Measurements from ENCODE around the gene PSMB2. TPM values are rescaled to one million over a fixed set of nuclear protein-coding genes. Genes with fewer than 3 reads are reported as not detected.
"Not testable (repeated sequence)": the region's sequence is repeated elsewhere in the genome, so short reads cannot be mapped to it uniquely, and the experiment has no call there.

PSMB2 gene
- total RNA-seq, 1 donor from 2014 or later, result 36.5 TPM

- intact Hi-C loops (cut with DNase I), result loop anchor here (10.0 kb wide), 1 partner anchor 198 kb away; no protein-coding TSS in a partner anchor
- not testable (repeated sequence) for DNase-seq (ENCODE audit: low spot score); ATAC-seq
Observed at GRCh38 chr1:35576766-35577070, 64.6 kb downstream of the PSMB2 start.

- no peak for DNase-seq (ENCODE audit: low spot score)
- no peak for ATAC-seq
- intact Hi-C loops (cut with DNase I), result loop anchor here (10.0 kb wide), 1 partner anchor 199 kb away; no protein-coding TSS in a partner anchor
Observed at GRCh38 chr1:35576061-35576765, 65.1 kb downstream of the PSMB2 start.

GRCh38 chr1:35575416-35575958 lies 65.8 kb downstream of the PSMB2 start:
- no peak for DNase-seq (ENCODE audit: low spot score)
- intact Hi-C loops (cut with DNase I), result loop anchor here (10.0 kb wide), 1 partner anchor 199 kb away; no protein-coding TSS in a partner anchor
- ATAC-seq, result no peak

- ATAC-seq (no peak), DNase-seq (ENCODE audit: low spot score) (no peak)
- intact Hi-C loops (cut with DNase I), result loop anchor here (10.0 kb wide), 1 partner anchor 200 kb away; no protein-coding TSS in a partner anchor
Observed at GRCh38 chr1:35574655-35575415, 66.5 kb downstream of the PSMB2 start.

- intact Hi-C loops (cut with DNase I), result loop anchor here (10.0 kb wide), 1 partner anchor 201 kb away; no protein-coding TSS in a partner anchor
- DNase-seq (ENCODE audit: low spot score) (no peak), ATAC-seq (no peak)
Observed at GRCh38 chr1:35574125-35574654, 67.1 kb downstream of the PSMB2 start.

- no peak for DNase-seq (ENCODE audit: low spot score)
- intact Hi-C loops (cut with DNase I), result loop anchor here (10.0 kb wide), 1 partner anchor 201 kb away; no protein-coding TSS in a partner anchor
- no peak for ATAC-seq
Observed at GRCh38 chr1:35573198-35574124, 67.9 kb downstream of the PSMB2 start, which contains the start of gene TFAP2E. Gene TFAP2E (plus strand): TSS chr1:35573314. CDS start chr1:35573578, 264 bp downstream.

GRCh38 chr1:35572296-35572695 lies 69.0 kb downstream of the PSMB2 start:
- DNase-seq (ENCODE audit: low spot score) (no peak), ATAC-seq (no peak)
- intact Hi-C loops (cut with DNase I), result loop anchor here (10.0 kb wide), 1 partner anchor 203 kb away; no protein-coding TSS in a partner anchor

- ATAC-seq (no peak), DNase-seq (ENCODE audit: low spot score) (peak; percentile 39)
- intact Hi-C loops (cut with DNase I), result loop anchor here (10.0 kb wide), 1 partner anchor 204 kb away; no protein-coding TSS in a partner anchor
Observed at GRCh38 chr1:35571263-35571662, 70.1 kb downstream of the PSMB2 start.

- ATAC-seq (no peak), DNase-seq (ENCODE audit: low spot score) (peak; percentile 25)
- intact Hi-C loops (cut with DNase I), result loop anchor here (10.0 kb wide), 1 partner anchor 204 kb away; no protein-coding TSS in a partner anchor
Observed at GRCh38 chr1:35570589-35571137, 70.7 kb downstream of the PSMB2 start.

- peak; percentile 33 for DNase-seq (ENCODE audit: low spot score)
- intact Hi-C loops (cut with DNase I), result loop anchor here (5.0 to 10.0 kb wide), 2 partner anchors 157 to 205 kb away; no protein-coding TSS in a partner anchor
- no peak for ATAC-seq
Observed at GRCh38 chr1:35569936-35570335, 71.4 kb downstream of the PSMB2 start.

- DNase-seq (ENCODE audit: low spot score) (peak; percentile 79), ATAC-seq (peak; percentile 70)
- intact Hi-C loops (cut with DNase I), result loop anchor here (5.0 kb wide), 1 partner anchor 158 kb away; no protein-coding TSS in a partner anchor
Observed at GRCh38 chr1:35568975-35569395, 72.3 kb downstream of the PSMB2 start.

GRCh38 chr1:35567947-35568558 lies 73.3 kb downstream of the PSMB2 start:
- ATAC-seq (no peak), DNase-seq (ENCODE audit: low spot score) (no peak)
- intact Hi-C loops (cut with DNase I), result loop anchor here (5.0 kb wide), 1 partner anchor 159 kb away; no protein-coding TSS in a partner anchor

- DNase-seq (ENCODE audit: low spot score) (peak; percentile 33), ATAC-seq (no peak)
- intact Hi-C loops (cut with DNase I), result loop anchor here (5.0 kb wide), 1 partner anchor 162 kb away; no protein-coding TSS in a partner anchor
Observed at GRCh38 chr1:35565742-35566133, 75.6 kb downstream of the PSMB2 start.

GRCh38 chr1:35564884-35565741 lies 76.2 kb downstream of the PSMB2 start:
- DNase-seq (ENCODE audit: low spot score), result no peak

GRCh38 chr1:35564037-35564883 lies 77.1 kb downstream of the PSMB2 start:
- ATAC-seq (peak; percentile 61), DNase-seq (ENCODE audit: low spot score) (peak; percentile 91)
- intact Hi-C loops (cut with DNase I), result no loop called here

More at GRCh38 chr1:35564884-35565741, 76.2 kb downstream of the PSMB2 start:
- intact Hi-C loops (cut with DNase I), result loop anchor here (5.0 kb wide), 1 partner anchor 162 kb away; no protein-coding TSS in a partner anchor
- ATAC-seq, result no peak
